GM10266 (cell line): Measurements from ENCODE around the gene STYXL1.

Source experiments
- DNase-seq: peaks from one replicate; pipeline ENCODE4 v3.0.0; 2012; ENCODE audit errors: extremely low spot score
- CTCF ChIP-seq: IDR thresholded peaks from 2 replicates; pipeline ENCODE4 v1.5.1; 2012; ENCODE audit warnings: mild to moderate bottlenecking, low read depth; ENCODE audit not compliant: control insufficient read depth, insufficient read depth; ENCODE audit errors: missing control alignments

The STYXL1 gene

GRCh38 chr7:76071316-76072242, 23.8 kb upstream of the STYXL1 start:
- DNase-seq: no peak
- TF ChIP-seq CTCF: no peak

- TF ChIP-seq CTCF: no peak
- peak; percentile 13 for DNase-seq
Measured at GRCh38 chr7:76069238-76069638, 21.4 kb upstream of the STYXL1 start.

- TF ChIP-seq CTCF: no peak
- peak; percentile 7 for DNase-seq
Measured at GRCh38 chr7:76066716-76067503, 19.1 kb upstream of the STYXL1 start.

- TF ChIP-seq CTCF: no peak
- peak; percentile 5 for DNase-seq
Measured at GRCh38 chr7:76065016-76065612, 17.3 kb upstream of the STYXL1 start.

- no peak for DNase-seq
- TF ChIP-seq CTCF: no peak
Measured at GRCh38 chr7:76064208-76064970, 16.6 kb upstream of the STYXL1 start.

GRCh38 chr7:76063525-76063924, 15.7 kb upstream of the STYXL1 start:
- DNase-seq: no peak
- no peak for TF ChIP-seq CTCF
